WTC11 (cell line): Measurements from ENCODE around the gene OGA. TPM values are rescaled to one million over a fixed set of nuclear protein-coding genes. Genes with fewer than 3 reads are reported as not detected.

Experiments
- ATAC-seq: fragments of 200-7000 bp; cut with Tn5 transposase; 2 replicates; pipeline ENCODE4 v1.10.0; 2021; ENCODE audit warnings: mild to moderate bottlenecking, moderate library complexity
- CTCF ChIA-PET: fragments of 300-600 bp; sonication (Branson Sonifier 250); formaldehyde crosslinking; loops from one replicate; lab custom pipeline; 2021; ENCODE audit warnings: antibody characterized with exemption; lab: Charles Lee
- POLR2A ChIA-PET: fragments of 350-600 bp; sonication (Branson Sonifier 250); formaldehyde crosslinking; loops from one replicate; lab custom pipeline; 2021; ENCODE audit warnings: antibody characterized with exemption; lab: Charles Lee
- DNase-seq: peaks from one replicate; pipeline ENCODE4 v3.0.0; 2021; ENCODE audit warnings: low spot score
- H3K27ac Mint-ChIP-seq: 2 replicates; pipeline ENCODE4 v1.8.0; 2021; ENCODE audit warnings: mixed read lengths
- H3K27me3 Mint-ChIP-seq: 2 replicates; pipeline ENCODE4 v1.8.0; 2021; ENCODE audit warnings: low read depth, mild to moderate bottlenecking, moderate library complexity, mixed read lengths
- H3K36me3 Mint-ChIP-seq: 2 replicates; pipeline ENCODE4 v1.8.0; 2021; ENCODE audit warnings: mixed read lengths
- H3K4me1 Mint-ChIP-seq: 2 replicates; pipeline ENCODE4 v1.8.0; 2022; ENCODE audit warnings: mixed read lengths
- H3K4me3 Mint-ChIP-seq: 2 replicates; pipeline ENCODE4 v1.8.0; 2021; ENCODE audit warnings: mild to moderate bottlenecking, moderate library complexity, mixed read lengths
- H3K9me3 Mint-ChIP-seq: 2 replicates; pipeline ENCODE4 v1.8.0; 2021; ENCODE audit warnings: mixed read lengths
- CBFB ChIP-seq: sonication (generic); formaldehyde crosslinking; IDR thresholded peaks from 2 replicates; pipeline ENCODE4 v1.8.1; 2022; ENCODE audit warnings: mild to moderate bottlenecking, low read depth, missing genetic modification reagents
- CREM ChIP-seq: sonication (generic); formaldehyde crosslinking; IDR thresholded peaks from 2 replicates; pipeline ENCODE4 v1.8.1; 2022; ENCODE audit warnings: mild to moderate bottlenecking, missing genetic modification reagents, moderate library complexity
- HMGA2 ChIP-seq: fragments of 250-450 bp; sonication (Bioruptor Pico); IDR thresholded peaks from 2 replicates; pipeline ENCODE4 v1.4.0; 2021; ENCODE audit warnings: mild to moderate bottlenecking, moderate library complexity
- NFE2L1 ChIP-seq: sonication (generic); formaldehyde crosslinking; IDR thresholded peaks from 2 replicates; pipeline ENCODE4 v1.8.1; 2023; ENCODE audit warnings: missing genetic modification reagents
- SP1 ChIP-seq: sonication (generic); formaldehyde crosslinking; conservative IDR thresholded peaks from 2 replicates; pipeline ENCODE4 v1.8.1; 2022; ENCODE audit warnings: missing genetic modification reagents
- TP53 ChIP-seq: sonication (generic); formaldehyde crosslinking; IDR thresholded peaks from 2 replicates; pipeline ENCODE4 v1.8.1; 2023; ENCODE audit warnings: mild to moderate bottlenecking, missing genetic modification reagents
- ZNF121 ChIP-seq: sonication (generic); formaldehyde crosslinking; IDR thresholded peaks from 2 replicates; pipeline ENCODE4 v1.8.0; 2023; ENCODE audit warnings: missing genetic modification reagents
- ZNF416 ChIP-seq: fragments of 250-450 bp; sonication (Bioruptor Pico); IDR thresholded peaks from 2 replicates; pipeline ENCODE4 v1.9.0; 2021; ENCODE audit warnings: mild to moderate bottlenecking, inconsistent platforms
- total RNA-seq: library from RNA; stranded (reverse); gene quantifications from 3 replicates; pipeline ENCODE4 v1.2.3, GENCODE V29; 2021
- TF ChIP-seq, protein P1 (sequence below): sonication (generic); formaldehyde crosslinking; IDR thresholded peaks from 2 replicates; pipeline ENCODE4 v1.8.1; 2022; ENCODE audit warnings: low read depth, mild to moderate bottlenecking, moderate library complexity, missing genetic modification reagents, borderline replicate concordance
- TF ChIP-seq, protein P2 (sequence below): sonication (generic); formaldehyde crosslinking; IDR thresholded peaks from 2 replicates; pipeline ENCODE4 v1.8.0; 2022; ENCODE audit warnings: mild to moderate bottlenecking, missing genetic modification reagents
- TF ChIP-seq, protein P3 (sequence below): sonication (generic); formaldehyde crosslinking; IDR thresholded peaks from 2 replicates; pipeline ENCODE4 v1.8.0; 2022; ENCODE audit warnings: missing genetic modification reagents
- TF ChIP-seq, protein P4 (sequence below): fragments of 200-600 bp; IDR thresholded peaks from 2 replicates; pipeline ENCODE4 v1.8.0; 2022; ENCODE audit warnings: antibody characterized with exemption
- TF ChIP-seq, protein P5 (sequence below): sonication (generic); formaldehyde crosslinking; conservative IDR thresholded peaks from 2 replicates; pipeline ENCODE4 v1.8.1; 2022; ENCODE audit warnings: mild to moderate bottlenecking, missing genetic modification reagents
- TF ChIP-seq, protein P6 (sequence below): sonication (generic); formaldehyde crosslinking; IDR thresholded peaks from 2 replicates; pipeline ENCODE4 v1.8.1; 2023; ENCODE audit warnings: mild to moderate bottlenecking, moderate library complexity, missing genetic modification reagents

Gene OGA
- total RNA-seq, 1 experiment from 2014 or later: 111 TPM

DNA sequence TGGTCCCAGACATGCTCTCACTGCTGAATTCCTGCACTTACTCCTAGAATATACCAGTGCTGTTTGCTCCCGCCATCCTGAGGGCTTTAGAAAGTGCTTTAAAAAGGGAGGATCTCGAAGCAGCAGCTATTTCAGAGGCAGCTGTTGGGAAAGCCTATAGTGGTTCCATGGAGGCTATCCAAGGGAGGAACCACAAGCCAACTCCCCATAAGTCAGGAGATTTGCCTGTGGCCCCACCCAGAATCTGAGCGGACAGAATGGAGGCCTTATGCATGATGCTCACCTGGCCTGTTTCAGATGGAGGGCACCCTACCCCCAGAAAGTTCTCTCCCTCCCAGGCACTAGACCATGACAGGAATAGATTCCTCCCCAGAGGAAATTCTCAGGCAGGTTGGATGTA is 27.6 kb upstream of the OGA start:
- H3K9me3 Mint-ChIP-seq: no peaks in the 10 kb centered on the region
- DNase-seq: no peak
- ATAC-seq: no peak
- ChIA-PET POLR2A (interaction anchor here (1.1 kb wide), 1 partner anchor 15 kb away, joined by 3 read pairs; no protein-coding TSS in a partner anchor), CTCF (interaction anchor here (0.6 to 2.5 kb wide), 3 partner anchors 49 to 164 kb away, joined by 3 to 14 read pairs (median 4); no protein-coding TSS in a partner anchor)
- peaks cover 46% of the 10 kb centered on the region for H3K4me1 Mint-ChIP-seq
- TF ChIP-seq TP53 (CRISPR knock-in tag) (no peak), NFE2L1 (CRISPR knock-in tag) (no peak), ZNF121 (CRISPR knock-in tag) (no peak), CREM (no peak)
- TF ChIP-seq, protein P1, sequence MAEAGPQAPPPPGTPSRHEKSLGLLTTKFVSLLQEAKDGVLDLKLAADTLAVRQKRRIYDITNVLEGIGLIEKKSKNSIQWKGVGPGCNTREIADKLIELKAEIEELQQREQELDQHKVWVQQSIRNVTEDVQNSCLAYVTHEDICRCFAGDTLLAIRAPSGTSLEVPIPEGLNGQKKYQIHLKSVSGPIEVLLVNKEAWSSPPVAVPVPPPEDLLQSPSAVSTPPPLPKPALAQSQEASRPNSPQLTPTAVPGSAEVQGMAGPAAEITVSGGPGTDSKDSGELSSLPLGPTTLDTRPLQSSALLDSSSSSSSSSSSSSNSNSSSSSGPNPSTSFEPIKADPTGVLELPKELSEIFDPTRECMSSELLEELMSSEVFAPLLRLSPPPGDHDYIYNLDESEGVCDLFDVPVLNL: no peak
- no peaks in the 10 kb centered on the region for H3K36me3 Mint-ChIP-seq
- no peak overlapping the region for H3K4me3 Mint-ChIP-seq
- peaks cover 25% of the 10 kb centered on the region for H3K27me3 Mint-ChIP-seq
- H3K27ac Mint-ChIP-seq: no peak overlapping the region

DNA sequence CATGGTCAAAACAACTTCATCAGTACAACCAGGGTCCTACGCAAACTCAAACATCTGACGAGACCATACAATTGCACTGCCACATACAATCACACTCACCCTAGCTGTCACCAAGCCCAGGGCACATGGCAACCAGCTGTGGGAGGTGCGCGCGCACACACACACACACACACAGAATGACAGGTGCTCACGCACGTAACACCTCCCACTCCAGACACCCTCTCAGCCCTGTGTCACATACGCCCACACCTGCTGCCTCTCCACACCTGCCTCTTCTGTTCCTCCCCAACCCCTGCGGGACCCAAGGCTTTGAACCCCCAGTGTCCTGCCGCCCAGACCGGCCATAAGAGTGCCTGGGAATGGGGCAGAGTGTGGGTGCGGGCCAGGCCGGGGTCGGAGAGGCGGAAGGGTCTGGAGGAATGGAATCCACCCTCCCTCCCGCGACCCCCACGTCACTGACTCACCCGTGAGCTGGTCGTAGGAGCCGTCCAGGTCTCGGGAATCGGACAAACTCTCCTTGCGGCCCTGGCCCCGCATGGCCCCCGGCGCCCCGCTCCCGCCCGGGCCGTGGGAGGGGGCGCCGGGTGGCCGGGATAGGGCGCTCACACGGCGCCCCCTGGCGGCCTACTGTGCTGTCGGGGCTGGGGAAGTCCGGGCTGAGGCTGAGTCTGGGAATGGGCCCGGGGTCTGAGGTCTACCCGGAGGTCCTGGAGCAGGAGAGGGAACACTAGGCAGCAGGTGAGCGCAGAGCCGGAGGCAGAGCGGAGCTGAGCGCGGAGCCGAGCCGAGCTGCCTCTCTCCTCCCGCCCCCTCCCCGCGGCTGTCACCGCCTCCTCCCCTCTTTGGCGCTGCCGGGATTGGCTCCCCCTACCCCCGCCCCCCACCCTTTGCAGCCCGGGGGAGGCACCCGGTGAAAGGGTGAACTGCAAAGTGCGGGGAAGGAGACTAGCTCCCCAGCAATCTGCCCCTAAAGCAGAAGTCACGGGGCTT is 25.1 kb upstream of the OGA start, which contains the start of gene KCNIP2:
KCNIP2 (minus strand) TSS at position 769 of the 990 bp plus-strand sequence; CDS start at position 537, 232 bp downstream.
- ATAC-seq: peak; percentile 80
- POLR2A ChIA-PET: interaction anchor here (0.6 to 1.5 kb wide), 4 partner anchors 26 to 306 kb away, joined by 3 to 6 read pairs (median 4); partner anchors contain the start of gene OGA

More for the DNA sequence above, 25.1 kb upstream of the OGA start, which contains the start of gene KCNIP2:
- CTCF ChIA-PET: interaction anchor here (0.6 to 2.4 kb wide), 49 partner anchors 8 to 871 kb away, joined by 3 to 44 read pairs (median 4); partner anchors contain the start of genes ARL3, NPM3 and OGA
- no peaks in the 10 kb centered on the region for H3K36me3 Mint-ChIP-seq
- DNase-seq: peak; percentile 91
- peaks cover 46% of the 10 kb centered on the region for H3K4me1 Mint-ChIP-seq
- peak within 1 kb of the TSS; percentile 50; the same call in 1 of the 2 replicates for H3K27ac Mint-ChIP-seq
- H3K4me3 Mint-ChIP-seq: peak within 1 kb of the TSS; percentile 79
- no peaks in the 10 kb centered on the region for H3K9me3 Mint-ChIP-seq
- TF ChIP-seq SP1 (CRISPR knock-in tag) (peak; percentile 34; the same call in 1 of the 2 replicates), CBFB (CRISPR knock-in tag) (0 out of 2 replicates have a peak, but pooled peaks have one; percentile 18), ZNF416 (CRISPR knock-in tag) (no peak), HMGA2 (CRISPR knock-in tag) (no peak)
- TF ChIP-seq, protein P2, sequence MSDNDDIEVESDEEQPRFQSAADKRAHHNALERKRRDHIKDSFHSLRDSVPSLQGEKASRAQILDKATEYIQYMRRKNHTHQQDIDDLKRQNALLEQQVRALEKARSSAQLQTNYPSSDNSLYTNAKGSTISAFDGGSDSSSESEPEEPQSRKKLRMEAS (CRISPR knock-in tag): 0 out of 2 replicates have a peak, but pooled peaks have one; percentile 18
- TF ChIP-seq, protein P3, sequence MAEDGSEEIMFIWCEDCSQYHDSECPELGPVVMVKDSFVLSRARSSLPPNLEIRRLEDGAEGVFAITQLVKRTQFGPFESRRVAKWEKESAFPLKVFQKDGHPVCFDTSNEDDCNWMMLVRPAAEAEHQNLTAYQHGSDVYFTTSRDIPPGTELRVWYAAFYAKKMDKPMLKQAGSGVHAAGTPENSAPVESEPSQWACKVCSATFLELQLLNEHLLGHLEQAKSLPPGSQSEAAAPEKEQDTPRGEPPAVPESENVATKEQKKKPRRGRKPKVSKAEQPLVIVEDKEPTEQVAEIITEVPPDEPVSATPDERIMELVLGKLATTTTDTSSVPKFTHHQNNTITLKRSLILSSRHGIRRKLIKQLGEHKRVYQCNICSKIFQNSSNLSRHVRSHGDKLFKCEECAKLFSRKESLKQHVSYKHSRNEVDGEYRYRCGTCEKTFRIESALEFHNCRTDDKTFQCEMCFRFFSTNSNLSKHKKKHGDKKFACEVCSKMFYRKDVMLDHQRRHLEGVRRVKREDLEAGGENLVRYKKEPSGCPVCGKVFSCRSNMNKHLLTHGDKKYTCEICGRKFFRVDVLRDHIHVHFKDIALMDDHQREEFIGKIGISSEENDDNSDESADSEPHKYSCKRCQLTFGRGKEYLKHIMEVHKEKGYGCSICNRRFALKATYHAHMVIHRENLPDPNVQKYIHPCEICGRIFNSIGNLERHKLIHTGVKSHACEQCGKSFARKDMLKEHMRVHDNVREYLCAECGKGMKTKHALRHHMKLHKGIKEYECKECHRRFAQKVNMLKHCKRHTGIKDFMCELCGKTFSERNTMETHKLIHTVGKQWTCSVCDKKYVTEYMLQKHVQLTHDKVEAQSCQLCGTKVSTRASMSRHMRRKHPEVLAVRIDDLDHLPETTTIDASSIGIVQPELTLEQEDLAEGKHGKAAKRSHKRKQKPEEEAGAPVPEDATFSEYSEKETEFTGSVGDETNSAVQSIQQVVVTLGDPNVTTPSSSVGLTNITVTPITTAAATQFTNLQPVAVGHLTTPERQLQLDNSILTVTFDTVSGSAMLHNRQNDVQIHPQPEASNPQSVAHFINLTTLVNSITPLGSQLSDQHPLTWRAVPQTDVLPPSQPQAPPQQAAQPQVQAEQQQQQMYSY: no peak
- TF ChIP-seq, protein P4, sequence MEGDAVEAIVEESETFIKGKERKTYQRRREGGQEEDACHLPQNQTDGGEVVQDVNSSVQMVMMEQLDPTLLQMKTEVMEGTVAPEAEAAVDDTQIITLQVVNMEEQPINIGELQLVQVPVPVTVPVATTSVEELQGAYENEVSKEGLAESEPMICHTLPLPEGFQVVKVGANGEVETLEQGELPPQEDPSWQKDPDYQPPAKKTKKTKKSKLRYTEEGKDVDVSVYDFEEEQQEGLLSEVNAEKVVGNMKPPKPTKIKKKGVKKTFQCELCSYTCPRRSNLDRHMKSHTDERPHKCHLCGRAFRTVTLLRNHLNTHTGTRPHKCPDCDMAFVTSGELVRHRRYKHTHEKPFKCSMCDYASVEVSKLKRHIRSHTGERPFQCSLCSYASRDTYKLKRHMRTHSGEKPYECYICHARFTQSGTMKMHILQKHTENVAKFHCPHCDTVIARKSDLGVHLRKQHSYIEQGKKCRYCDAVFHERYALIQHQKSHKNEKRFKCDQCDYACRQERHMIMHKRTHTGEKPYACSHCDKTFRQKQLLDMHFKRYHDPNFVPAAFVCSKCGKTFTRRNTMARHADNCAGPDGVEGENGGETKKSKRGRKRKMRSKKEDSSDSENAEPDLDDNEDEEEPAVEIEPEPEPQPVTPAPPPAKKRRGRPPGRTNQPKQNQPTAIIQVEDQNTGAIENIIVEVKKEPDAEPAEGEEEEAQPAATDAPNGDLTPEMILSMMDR: peak; percentile 87
- TF ChIP-seq, protein P5, sequence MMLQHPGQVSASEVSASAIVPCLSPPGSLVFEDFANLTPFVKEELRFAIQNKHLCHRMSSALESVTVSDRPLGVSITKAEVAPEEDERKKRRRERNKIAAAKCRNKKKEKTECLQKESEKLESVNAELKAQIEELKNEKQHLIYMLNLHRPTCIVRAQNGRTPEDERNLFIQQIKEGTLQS (CRISPR knock-in tag): no peak
- TF ChIP-seq, protein P6, sequence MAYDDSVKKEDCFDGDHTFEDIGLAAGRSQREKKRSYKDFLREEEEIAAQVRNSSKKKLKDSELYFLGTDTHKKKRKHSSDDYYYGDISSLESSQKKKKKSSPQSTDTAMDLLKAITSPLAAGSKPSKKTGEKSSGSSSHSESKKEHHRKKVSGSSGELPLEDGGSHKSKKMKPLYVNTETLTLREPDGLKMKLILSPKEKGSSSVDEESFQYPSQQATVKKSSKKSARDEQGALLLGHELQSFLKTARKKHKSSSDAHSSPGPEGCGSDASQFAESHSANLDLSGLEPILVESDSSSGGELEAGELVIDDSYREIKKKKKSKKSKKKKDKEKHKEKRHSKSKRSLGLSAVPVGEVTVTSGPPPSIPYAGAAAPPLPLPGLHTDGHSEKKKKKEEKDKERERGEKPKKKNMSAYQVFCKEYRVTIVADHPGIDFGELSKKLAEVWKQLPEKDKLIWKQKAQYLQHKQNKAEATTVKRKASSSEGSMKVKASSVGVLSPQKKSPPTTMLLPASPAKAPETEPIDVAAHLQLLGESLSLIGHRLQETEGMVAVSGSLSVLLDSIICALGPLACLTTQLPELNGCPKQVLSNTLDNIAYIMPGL: 0 out of 2 replicates have a peak, but pooled peaks have one; percentile 77
- peaks cover 25% of the 10 kb centered on the region for H3K27me3 Mint-ChIP-seq
